Activated naive CD8-positive, alpha-beta T cell treated with anti-CD3 and anti-CD28 coated beads, Interleukin-2, amount 50 U/mL, for 24 hours (primary cell): ENCODE data around the gene IGF1R.

Experiments used
- ATAC-seq: fragments of 150-1000 bp; cut with Tn5 transposase; one replicate; pipeline ENCODE4 v1.10.0; 2021
- DNase-seq: peaks from one replicate; pipeline ENCODE4 v3.0.0; 2021
- H3K27ac Mint-ChIP-seq: one replicate; pipeline ENCODE4 v1.8.0; 2021; ENCODE audit warnings: mild to moderate bottlenecking, mixed read lengths
- H3K27me3 Mint-ChIP-seq: one replicate; pipeline ENCODE4 v1.8.0; 2021; ENCODE audit warnings: mixed read lengths
- H3K36me3 Mint-ChIP-seq: one replicate; pipeline ENCODE4 v1.8.0; 2021; ENCODE audit warnings: low read depth, mixed read lengths
- H3K4me1 Mint-ChIP-seq: one replicate; pipeline ENCODE4 v1.8.0; 2021; ENCODE audit warnings: mixed read lengths
- H3K4me3 Mint-ChIP-seq: one replicate; pipeline ENCODE4 v1.8.0; 2021; ENCODE audit warnings: mild to moderate bottlenecking, moderate library complexity, mixed read lengths
- H3K9me3 Mint-ChIP-seq: one replicate; pipeline ENCODE4 v1.8.0; 2021; ENCODE audit warnings: mixed read lengths

IGF1R gene

DNA sequence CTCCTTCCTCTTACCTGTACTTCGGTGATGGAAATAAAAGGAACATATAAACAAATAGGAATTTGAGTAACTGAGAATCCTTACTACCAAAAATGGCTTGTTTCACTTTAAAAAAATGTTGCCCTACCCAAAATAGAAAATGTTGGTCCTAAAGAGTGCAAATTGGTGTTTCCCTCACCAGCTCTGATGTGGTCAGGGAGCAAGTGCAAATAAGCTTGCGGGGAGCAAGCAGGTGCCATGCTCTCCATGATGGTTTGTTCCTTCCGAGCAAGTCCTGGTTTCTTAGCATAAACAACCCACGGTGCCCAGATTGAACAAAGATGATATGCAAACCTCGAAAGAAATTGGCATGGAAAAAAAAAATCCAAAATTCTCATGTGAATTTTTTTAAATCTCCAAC lies 290.5 kb downstream of the IGF1R start:
- no peak overlapping the region for H3K4me3 Mint-ChIP-seq
- peaks cover 11% of the 10 kb centered on the region for H3K36me3 Mint-ChIP-seq
- H3K27ac Mint-ChIP-seq: no peak overlapping the region
- DNase-seq: no peak
- H3K27me3 Mint-ChIP-seq: no peaks in the 10 kb centered on the region
- H3K4me1 Mint-ChIP-seq: peaks cover 2% of the 10 kb centered on the region
- ATAC-seq: no peak
- no peaks in the 10 kb centered on the region for H3K9me3 Mint-ChIP-seq

GRCh38 chr15:98939311-98940080 lies 291.2 kb downstream of the IGF1R start:
- DNase-seq: no peak
- Mint-ChIP-seq H3K4me1 (peaks cover 2% of the 10 kb centered on the region), H3K27ac (no peak overlapping the region), H3K27me3 (no peaks in the 10 kb centered on the region), H3K36me3 (peaks cover 12% of the 10 kb centered on the region), H3K4me3 (no peak overlapping the region), H3K9me3 (no peaks in the 10 kb centered on the region)
- no peak for ATAC-seq

GRCh38 chr15:98941595-98942255 lies 293.4 kb downstream of the IGF1R start:
- H3K27me3 Mint-ChIP-seq: no peaks in the 10 kb centered on the region
- ATAC-seq: no peak

GRCh38 chr15:98942431-98942830 lies 294.1 kb downstream of the IGF1R start:
- Mint-ChIP-seq H3K4me3 (no peak overlapping the region), H3K27me3 (no peaks in the 10 kb centered on the region), H3K36me3 (peaks cover 12% of the 10 kb centered on the region), H3K27ac (no peak overlapping the region), H3K9me3 (no peaks in the 10 kb centered on the region), H3K4me1 (peaks cover 2% of the 10 kb centered on the region)
- DNase-seq (no peak), ATAC-seq (no peak)

More at GRCh38 chr15:98941595-98942255, 293.4 kb downstream of the IGF1R start:
- Mint-ChIP-seq H3K36me3 (peaks cover 12% of the 10 kb centered on the region), H3K27ac (no peak overlapping the region), H3K4me1 (peaks cover 2% of the 10 kb centered on the region), H3K9me3 (no peaks in the 10 kb centered on the region), H3K4me3 (no peak overlapping the region)
- no peak for DNase-seq

DNA sequence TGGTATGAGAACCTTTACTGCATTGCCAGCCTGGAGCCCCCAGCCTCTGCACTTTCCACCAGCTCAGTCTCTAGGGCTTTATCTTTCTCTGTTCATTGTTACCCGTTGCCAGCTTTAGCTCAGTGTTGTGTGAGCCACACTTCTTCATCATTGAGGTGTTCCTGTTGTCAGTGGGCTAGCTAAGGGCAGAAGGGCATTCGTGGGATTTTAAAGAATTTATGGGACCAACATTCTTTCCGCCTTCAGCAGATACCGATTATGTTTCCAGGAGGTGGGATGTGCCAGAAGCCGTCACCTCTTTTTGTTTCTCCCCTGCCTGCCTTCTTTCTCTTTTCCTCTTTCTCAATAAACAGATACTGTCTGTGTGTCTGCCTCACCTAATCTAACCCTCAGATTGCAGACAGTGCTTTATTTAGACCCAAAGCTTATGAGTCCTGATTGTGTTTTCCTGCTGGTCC lies 294.7 kb downstream of the IGF1R start:
- ATAC-seq (no peak), DNase-seq (no peak)
- Mint-ChIP-seq H3K4me1 (no peaks in the 10 kb centered on the region), H3K27ac (no peak overlapping the region), H3K36me3 (peaks cover 12% of the 10 kb centered on the region), H3K27me3 (no peaks in the 10 kb centered on the region), H3K9me3 (no peaks in the 10 kb centered on the region), H3K4me3 (no peak overlapping the region)

GRCh38 chr15:98943601-98944151 lies 295.3 kb downstream of the IGF1R start:
- peaks cover 12% of the 10 kb centered on the region for H3K36me3 Mint-ChIP-seq
- H3K27ac Mint-ChIP-seq: no peak overlapping the region
- no peaks in the 10 kb centered on the region for H3K9me3 Mint-ChIP-seq
- no peaks in the 10 kb centered on the region for H3K4me1 Mint-ChIP-seq
- ATAC-seq (no peak), DNase-seq (no peak)
- H3K4me3 Mint-ChIP-seq: no peak overlapping the region
- no peaks in the 10 kb centered on the region for H3K27me3 Mint-ChIP-seq

GRCh38 chr15:98946301-98947255 lies 298.2 kb downstream of the IGF1R start:
- H3K27ac Mint-ChIP-seq: no peak overlapping the region
- DNase-seq (no peak), ATAC-seq (no peak)
- no peaks in the 10 kb centered on the region for H3K4me1 Mint-ChIP-seq
- no peaks in the 10 kb centered on the region for H3K9me3 Mint-ChIP-seq
- no peaks in the 10 kb centered on the region for H3K27me3 Mint-ChIP-seq
- H3K36me3 Mint-ChIP-seq: peaks cover 10% of the 10 kb centered on the region
- H3K4me3 Mint-ChIP-seq: no peak overlapping the region

- Mint-ChIP-seq H3K4me3 (no peak overlapping the region), H3K9me3 (no peaks in the 10 kb centered on the region), H3K27ac (no peak overlapping the region), H3K4me1 (peaks cover 17% of the 10 kb centered on the region), H3K27me3 (no peaks in the 10 kb centered on the region), H3K36me3 (peaks cover 9% of the 10 kb centered on the region)
- DNase-seq: no peak
- no peak for ATAC-seq
Measured at GRCh38 chr15:98948456-98948855, 300.1 kb downstream of the IGF1R start.

DNA sequence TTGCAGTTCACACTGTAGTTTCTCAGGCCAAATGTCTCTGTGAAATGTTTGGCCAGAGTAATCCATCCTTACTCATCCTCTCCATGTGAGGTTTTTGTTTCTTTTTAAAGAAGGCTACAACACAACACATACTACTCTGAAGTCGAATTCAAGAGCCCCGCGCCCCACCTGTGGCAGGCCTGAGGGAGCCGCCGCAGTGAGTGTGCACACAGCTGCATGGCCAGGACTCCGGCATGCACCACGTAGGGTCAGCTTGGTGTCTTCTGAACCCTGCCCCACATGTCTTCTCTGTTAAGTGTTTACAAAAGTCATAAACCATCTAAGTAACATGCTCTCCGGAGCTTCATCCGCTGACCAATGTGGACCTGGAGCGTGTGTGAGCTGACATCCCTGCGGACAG lies 300.6 kb downstream of the IGF1R start:
- Mint-ChIP-seq H3K4me1 (peaks cover 19% of the 10 kb centered on the region), H3K36me3 (peaks cover 6% of the 10 kb centered on the region), H3K27ac (no peak overlapping the region), H3K9me3 (no peaks in the 10 kb centered on the region), H3K4me3 (no peak overlapping the region), H3K27me3 (no peaks in the 10 kb centered on the region)
- ATAC-seq (no peak), DNase-seq (no peak)

DNA sequence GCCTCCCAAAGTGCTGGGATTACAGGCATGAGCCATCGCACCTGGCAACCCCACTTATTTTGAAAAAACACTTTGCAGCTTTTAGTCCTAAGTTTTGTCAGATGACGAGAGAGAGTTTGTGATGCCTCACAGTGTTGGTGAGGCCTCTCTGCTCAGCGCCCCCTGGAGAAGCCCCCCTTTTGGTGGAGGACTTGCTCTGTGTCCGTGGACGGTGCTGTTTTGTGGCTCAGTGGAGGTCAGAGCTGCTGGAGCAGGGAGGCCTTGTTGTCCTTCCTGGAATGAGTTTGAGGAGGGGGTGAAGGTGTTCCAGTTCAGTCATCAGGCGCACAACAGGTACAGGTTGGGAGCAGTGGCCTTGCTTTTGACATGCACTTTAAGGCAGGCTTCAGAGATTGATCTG lies 301.3 kb downstream of the IGF1R start:
- H3K9me3 Mint-ChIP-seq: no peaks in the 10 kb centered on the region
- DNase-seq: no peak
- peaks cover 19% of the 10 kb centered on the region for H3K4me1 Mint-ChIP-seq
- peaks cover 6% of the 10 kb centered on the region for H3K36me3 Mint-ChIP-seq
- no peak overlapping the region for H3K4me3 Mint-ChIP-seq
- ATAC-seq: no peak
- H3K27ac Mint-ChIP-seq: no peak overlapping the region
- H3K27me3 Mint-ChIP-seq: no peaks in the 10 kb centered on the region

DNA sequence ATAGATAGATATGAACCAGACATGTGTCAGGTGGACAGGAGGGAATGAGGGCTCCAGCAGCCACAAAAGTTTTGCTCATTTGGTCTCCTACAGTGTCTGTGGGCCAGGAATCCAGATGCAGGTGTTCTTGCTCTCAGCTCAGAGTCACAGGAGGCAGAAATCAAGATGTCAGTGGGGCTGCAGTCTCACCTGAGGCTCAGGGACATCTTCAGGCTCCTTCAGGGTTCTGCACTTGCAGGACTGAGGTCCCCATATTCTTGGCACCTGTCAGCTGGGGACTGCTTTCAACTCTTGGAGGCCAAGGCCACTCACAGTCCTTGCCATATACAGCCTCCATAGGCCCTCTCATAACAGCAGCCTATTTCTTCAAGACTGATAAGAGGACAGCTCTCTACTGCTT lies 301.9 kb downstream of the IGF1R start:
- H3K4me1 Mint-ChIP-seq: peaks cover 19% of the 10 kb centered on the region
- DNase-seq (no peak), ATAC-seq (no peak)
- peaks cover 6% of the 10 kb centered on the region for H3K36me3 Mint-ChIP-seq
- no peak overlapping the region for H3K27ac Mint-ChIP-seq
- H3K27me3 Mint-ChIP-seq: no peaks in the 10 kb centered on the region
- H3K4me3 Mint-ChIP-seq: no peak overlapping the region
- H3K9me3 Mint-ChIP-seq: no peaks in the 10 kb centered on the region

DNA sequence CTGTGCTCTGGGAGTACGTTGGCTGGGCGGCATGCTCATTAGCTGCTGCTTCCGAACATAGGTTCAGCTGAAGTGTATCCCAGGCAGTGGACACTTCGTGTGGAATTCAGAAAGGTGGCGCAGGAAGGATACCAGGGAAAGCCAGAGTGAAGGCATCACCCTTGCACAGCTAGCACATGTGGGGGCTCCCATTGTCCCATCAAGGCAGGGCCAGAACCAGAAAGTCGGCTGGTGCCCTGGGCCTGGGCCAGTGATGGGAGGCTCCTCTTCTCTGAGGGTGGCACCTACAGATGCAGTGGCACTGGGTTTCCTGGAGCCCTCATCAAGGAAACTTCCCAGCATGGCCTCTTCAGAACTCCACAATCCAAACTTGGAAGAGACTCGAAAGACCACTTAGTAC lies 302.7 kb downstream of the IGF1R start:
- Mint-ChIP-seq H3K27ac (no peak overlapping the region), H3K36me3 (peaks cover 6% of the 10 kb centered on the region), H3K4me1 (peaks cover 19% of the 10 kb centered on the region), H3K4me3 (no peak overlapping the region), H3K9me3 (no peaks in the 10 kb centered on the region), H3K27me3 (no peaks in the 10 kb centered on the region)
- DNase-seq: no peak
- ATAC-seq: no peak

- Mint-ChIP-seq H3K4me3 (no peak overlapping the region), H3K36me3 (peaks cover 7% of the 10 kb centered on the region), H3K4me1 (peaks cover 19% of the 10 kb centered on the region), H3K9me3 (no peaks in the 10 kb centered on the region), H3K27me3 (no peaks in the 10 kb centered on the region), H3K27ac (no peak overlapping the region)
- ATAC-seq (no peak), DNase-seq (no peak)
Measured at GRCh38 chr15:98951493-98952320, 303.4 kb downstream of the IGF1R start.
